NCI-H82 (cell line): ENCODE results near the gene THAP7.

Source experiments
- DNase-seq: peaks from one replicate; lab custom pipeline; 2025; lab: John Stamatoyannopoulos, UW

The THAP7 gene

DNA sequence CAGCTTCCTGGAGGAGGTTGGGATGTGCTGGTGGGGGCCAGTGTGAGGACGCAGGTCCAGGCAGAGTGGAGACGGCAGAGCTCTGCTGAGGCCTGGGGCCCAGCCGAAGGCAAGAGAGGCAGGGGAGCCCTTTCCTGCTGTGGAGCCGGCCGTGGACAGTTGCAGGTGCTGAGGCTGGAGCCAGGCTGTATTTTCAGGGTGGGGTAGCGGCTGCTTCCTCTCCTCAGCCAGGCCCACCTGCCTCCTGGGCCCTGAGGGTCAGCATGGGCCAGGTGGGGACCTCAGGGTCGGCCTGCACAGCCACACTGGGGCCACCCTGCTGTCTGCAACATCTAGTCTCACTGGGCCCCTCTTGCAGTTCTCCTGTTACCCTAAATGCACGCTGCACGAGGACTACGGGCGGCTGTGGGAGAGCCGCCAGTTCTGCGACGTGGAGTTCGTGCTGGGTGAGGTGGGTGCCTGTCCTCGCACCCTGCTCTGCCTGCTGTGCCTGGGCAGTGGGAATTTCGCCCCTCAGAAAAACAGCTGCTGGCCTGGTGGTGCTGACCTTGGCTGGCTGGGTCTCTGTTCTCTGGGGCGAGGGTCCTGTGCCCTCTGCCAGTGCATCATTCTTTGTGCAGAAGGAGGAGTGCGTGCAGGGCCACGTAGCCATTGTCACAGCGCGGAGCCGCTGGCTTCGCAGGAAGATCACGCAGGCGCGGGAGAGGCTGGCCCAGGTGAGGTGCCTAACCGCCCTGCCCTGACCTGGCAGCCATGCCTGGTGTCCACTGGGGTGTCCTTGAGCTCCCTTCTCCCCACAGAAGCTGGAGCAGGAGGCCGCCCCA, 8.4 kb downstream of the THAP7 start:
- no peak for DNase-seq

DNA sequence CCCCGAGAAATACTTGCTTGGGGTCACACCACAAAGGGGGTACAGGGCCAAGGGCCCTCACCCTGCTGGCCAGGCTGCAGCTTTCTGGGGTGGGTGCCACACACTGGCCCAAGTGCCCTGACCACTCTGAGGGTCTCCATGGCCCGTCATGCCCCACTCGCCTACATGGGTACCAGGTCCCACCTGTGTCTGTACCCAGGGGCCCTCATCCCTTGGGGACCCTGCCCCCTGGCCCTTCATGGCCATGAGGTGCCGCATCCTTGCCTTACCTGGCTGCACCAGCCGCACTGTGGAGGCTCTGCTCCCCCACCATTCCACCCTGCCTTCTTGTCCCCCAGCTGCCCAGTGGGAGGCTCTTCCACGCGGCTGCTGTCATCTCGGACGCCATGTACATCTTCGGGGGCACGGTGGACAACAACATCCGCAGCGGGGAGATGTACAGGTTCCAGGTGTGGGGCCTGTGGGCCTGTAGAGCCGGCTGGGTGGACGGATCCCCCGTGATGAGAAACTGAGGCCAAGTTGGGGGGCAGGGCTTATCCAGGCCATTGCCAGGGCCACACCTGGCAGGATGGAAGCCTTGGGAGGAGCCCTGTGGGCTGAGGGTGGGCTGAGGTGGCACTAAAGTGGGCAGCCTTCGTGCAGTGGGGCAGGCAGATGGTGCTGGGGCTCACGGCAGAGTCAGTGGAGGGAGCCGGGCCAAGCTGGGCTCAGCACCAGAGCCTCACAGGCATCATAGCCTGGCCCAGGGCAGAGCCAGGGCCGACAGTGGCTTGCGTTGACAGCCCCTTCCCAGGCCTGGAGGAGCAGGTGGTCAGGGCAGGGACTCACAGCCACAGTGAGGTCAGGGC, 9.2 kb downstream of the THAP7 start:
- no peak for DNase-seq

DNA sequence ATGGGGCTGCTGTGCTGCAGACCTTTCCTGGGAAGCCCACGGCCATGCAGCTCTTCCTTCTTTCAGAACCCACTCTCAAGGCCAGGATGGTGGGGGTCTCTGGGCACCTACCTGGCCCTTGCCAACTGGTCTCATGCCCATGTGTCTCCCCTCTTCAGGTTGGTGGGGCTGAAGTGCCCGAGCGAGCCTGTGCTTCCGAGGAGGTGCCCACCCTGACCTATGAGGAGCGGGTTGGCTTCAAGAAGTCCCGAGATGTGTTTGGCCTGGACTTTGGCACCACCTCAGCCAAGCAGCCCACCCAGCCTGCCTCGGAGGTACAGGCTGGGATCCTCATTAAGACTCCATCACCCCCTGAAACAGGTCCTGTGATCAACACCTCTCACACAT, 9.9 kb downstream of the THAP7 start:
- DNase-seq = no peak

DNA sequence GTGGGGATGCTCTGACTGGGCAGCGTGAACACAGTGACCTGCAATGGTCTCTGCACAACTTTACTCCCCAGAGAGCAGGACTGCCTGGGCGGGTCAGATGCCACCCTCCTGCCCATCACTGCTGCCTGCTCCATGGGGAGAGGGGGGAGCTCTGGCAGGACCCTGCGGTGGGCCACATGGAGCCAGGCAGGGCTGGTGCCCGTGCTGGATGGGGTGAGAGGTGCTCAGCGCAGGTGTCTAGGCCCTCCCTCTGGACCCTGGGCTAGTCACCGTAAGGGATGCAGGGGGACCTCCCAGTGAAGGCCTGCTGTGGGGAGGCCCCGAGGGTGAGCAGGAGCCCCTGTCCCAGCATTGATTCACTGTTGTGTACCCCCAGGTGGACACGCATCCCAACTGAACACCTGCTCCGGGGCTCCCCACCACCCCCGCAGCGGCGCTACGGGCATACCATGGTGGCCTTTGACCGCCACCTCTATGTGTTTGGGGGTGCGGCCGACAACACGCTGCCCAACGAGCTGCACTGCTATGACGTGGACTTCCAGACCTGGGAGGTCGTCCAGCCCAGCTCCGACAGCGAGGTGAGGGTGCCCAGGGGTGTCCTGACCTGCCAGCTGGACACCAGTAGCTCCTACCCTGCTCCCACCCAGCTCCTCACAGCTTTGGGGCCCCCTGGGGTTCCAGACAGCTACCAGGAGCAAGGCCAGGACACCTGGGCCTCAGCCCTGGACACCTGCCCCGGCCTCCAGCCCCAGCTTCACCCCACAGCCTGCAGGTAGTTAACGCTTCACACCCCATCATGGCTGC, 10.5 kb downstream of the THAP7 start:
- no peak for DNase-seq

DNA sequence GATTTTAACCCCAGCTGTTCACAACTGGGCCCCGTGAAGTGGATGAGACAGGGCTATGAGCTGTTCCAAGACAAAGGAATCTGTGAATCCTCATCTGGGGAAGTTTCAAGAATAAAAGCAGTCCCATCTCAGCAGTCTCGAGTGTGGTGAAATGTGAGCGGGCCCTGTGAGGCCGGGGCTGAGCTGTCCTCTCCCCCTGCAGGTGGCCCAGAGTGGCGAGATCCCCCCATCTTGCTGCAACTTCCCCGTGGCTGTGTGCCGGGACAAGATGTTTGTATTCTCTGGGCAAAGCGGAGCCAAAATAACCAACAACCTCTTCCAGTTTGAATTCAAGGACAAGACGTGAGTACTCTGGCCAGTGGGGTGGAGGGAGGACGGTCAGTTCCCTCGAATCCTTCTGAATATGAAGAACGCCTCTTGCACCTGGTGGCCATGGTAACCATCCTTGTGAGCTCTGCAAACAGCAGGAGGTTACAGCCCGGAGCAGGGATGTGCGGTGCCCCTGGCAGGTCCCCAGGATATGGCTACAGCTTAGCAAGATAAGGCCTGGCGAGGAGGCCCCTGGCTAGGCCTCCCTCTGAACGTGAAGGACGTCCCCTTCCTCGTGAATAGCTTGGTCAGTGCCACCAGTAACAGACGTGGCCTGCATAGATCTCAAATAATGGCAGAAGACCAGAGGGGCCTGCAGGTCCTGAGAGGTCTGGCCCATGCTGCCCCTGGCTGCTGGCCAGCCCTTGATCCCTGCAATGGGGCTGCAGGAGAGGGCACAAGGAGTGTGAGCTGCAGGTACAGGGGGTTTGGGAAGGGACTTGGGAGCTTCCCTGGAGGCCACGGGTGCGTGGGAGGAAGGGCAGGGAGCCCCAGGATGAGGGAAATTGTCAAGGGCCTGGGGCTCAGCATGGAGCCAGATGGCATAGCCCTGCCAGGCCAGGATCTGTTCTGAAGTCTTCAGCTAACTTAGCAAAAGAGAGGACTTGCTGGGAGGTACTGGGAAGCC, 11.4 kb downstream of the THAP7 start:
- no peak for DNase-seq

DNA sequence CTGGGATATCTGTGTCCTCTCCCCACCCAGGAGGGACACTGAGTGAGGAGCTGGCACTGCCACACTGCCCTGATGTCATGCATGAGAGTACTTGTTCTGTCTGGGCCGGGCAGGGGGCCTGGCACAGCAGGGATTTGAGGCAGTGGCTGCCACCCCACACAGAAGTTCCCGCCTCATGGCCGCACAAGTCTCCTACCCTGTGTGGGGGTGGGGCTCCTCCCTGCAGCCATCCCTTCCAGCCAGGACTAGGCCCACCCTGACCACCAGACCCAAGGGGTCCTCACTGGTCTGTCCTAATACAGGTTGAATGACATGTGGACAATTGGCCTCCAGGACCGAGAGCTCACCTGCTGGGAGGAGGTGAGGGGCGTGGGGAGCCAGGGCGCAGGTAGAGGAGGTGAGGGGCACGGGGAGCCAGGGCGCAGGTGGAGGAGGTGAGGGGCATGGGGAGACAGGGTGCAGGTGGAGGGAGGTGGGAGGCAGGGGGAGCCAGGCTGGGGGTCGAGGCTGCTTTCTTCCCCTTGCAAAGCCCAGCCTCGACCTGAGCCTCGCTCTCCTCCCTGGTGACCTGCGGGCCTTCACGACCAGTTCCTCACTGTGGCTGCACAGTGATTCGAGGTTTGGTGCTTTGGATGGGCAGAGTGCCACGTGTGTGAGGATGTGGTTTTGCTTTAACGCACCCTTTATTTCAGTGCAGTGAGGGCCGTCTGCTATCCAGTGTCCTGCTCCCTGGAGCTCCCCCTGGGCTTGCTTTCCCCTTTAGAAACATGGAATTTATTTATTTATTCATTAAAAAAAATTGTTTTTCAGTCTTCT, 12.4 kb downstream of the THAP7 start:
- DNase-seq = no peak

DNA sequence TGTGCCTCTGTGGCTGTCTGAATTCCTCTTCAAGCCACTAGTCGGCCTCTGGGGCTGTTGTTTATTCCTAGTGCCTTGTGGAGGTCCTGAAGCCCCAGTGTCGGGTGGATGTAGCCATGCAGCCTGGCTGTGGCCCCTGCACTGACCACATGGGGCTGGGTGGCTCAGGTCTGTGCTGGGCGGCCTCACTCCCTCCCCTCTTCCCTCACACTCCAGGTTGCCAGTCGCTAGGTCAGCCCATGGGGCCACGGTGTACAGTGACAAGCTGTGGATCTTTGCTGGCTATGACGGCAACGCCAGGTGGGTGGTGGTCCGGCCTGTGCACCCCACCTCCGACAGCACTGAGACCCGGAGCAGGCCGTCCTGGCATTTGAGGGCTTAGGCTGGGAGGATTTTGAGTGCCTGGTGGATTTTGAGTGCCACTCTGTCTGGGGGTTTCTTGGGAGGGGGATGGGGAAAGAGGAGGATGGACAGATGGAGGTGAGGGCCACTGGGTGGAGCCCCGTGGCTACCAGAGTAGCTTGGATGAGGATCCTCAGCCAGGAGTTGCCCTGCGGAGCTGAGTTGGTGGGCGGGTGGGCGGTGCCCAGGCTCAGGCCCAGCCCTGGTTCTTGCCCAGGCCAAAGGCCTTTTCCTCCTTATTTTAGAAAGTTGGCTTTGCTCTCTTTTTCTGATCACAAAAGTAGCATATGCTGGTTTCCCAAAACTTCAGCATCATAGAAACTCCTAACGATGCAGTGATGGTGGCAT, 13.2 kb downstream of the THAP7 start:
- DNase-seq = no peak

DNA sequence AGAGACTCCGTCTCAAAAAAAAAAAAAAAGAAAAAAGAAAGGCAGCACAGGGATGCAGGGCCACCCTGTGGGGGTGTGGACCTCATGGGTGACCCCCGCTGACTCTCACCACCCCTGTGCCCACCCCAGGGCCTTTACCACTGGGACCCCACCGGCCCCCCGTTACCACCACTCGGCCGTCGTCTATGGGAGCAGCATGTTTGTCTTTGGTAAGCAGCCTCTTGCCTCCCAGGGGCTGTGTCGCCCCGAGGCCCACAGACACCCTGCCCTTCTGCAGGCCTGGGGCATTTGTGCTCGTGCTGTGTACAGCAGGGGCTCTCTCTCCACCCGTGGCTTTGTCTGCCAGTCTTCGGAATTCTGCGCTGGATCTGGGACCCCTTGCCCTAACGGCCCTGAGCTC, 14.5 kb downstream of the THAP7 start:
- no peak for DNase-seq

DNA sequence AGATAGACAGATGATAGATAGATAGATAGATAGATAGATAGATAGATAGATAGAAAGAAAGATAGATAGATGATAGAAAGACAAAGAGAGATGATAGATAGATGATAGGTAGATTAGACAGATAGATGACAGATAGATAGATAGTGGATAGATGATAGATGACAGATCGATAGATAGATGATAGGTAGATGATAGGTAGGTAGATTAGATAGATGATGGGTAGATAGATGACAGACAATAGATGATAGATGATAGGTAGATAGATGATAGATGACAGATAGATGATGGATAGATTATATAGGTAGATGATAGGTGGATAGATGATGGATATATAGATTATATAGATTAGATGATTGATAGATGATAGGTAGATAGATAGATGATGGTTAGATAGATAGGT, 15.6 kb downstream of the THAP7 start:
- DNase-seq = no peak

DNA sequence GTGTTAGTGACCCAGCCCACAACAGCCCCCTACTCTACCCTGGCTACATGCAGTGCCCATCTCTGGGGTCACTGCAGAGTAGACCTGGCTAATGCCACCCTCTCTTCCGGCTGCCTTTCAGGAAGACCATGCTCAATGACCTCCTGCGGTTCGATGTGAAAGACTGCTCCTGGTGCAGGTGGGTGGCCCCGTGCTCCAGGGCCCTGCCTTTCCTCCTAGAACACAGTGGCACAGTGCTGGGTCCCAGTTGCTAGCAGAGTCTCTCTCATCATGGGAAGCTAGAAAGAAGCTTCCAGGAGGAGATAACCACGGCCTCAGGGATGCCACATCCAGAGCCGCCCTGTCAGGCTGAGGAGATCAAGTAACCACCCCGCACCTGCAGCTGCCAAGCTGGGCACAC, 16.2 kb downstream of the THAP7 start:
- DNase-seq = no peak

DNA sequence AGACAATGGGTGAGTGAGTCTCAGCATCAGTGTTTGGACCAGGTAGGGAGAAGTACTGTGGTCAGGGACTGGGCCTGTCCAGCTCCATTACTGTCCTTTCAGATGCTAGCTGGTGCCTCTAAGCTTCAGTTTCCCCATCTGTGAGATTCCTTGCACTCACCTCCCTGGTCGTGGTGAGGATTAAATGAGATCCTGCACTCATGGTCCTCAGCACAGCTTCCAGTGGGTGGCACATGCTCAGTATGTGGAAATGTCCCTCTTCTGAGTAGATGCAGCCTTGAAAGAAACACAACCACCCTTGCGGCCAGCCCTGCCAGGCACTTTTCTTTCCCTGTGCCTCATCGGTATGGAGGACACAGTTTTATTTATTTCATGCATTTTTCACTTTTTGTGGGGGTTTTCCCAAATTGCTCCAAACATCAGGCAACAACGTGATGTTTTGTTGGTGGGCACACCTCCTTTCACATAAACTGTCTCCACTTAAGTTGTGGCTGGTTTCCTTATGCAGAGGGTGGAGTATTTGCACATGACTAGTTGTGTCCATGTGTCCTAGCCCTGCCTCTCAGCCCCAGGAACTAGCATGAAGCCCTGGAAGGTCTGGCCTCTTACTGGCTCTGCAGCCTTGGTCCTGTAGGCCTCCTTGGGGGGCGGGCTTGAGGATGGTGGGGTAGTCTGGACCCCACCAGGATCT, 18.7 kb downstream of the THAP7 start:
- no peak for DNase-seq

DNA sequence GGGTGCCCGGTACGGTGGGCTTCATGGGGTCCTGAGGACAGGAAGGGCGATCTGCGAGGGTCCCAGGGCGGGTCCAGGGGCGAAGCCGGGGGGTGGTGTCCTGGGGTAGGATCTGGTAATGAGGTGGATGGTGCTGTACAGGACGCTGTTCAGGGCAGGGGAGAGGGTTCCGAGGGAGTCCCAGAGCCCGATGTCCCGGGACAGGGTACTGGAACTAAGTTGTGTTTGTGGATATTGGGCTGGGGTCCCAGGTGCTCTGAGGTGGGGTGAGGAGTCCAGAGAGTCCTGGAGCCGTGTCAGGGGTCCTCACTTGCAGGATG, 19.4 kb downstream of the THAP7 start:
- DNase-seq = no peak

DNA sequence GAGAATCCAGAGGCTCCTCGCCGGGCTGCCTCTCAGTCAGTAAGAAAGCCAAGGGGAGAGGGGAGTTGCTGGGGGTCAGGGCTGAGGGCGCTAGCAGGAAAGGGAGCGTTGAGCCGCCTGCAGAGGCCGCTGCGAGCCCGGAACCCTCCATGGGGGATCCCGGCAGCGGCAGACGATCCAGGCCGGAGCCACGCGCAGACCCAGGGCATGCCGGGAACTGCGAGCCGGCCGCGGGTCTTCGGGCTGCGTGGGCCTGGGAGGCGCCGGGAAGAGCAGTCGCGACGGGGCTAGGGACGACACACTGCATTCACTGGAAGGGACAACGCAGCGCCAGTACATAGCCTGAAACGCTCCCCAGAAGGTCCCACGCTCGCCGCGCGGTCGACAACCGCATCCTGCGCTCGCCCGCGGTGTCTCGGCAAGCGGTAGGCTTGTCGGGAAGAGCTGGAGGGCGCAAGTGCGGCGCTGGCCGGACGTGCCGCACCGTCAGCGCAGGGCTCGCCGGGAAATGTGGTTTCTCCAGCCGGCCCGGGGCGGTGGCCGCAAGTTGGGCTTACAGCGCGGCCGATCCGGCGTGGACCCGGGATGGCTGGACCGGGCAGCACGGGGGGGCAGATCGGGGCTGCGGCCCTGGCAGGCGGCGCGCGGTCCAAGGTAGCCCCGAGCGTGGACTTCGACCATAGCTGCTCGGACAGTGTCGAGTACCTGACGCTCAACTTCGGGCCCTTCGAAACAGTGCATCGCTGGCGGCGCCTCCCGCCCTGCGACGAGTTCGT, 19.9 kb downstream of the THAP7 start, which contains the start of gene LZTR1:
Gene LZTR1, plus strand, starts transcription at position 511 of the 776 bp plus-strand sequence. Its CDS starts 75 bp downstream, at position 586.
- peak; percentile 81 for DNase-seq

DNA sequence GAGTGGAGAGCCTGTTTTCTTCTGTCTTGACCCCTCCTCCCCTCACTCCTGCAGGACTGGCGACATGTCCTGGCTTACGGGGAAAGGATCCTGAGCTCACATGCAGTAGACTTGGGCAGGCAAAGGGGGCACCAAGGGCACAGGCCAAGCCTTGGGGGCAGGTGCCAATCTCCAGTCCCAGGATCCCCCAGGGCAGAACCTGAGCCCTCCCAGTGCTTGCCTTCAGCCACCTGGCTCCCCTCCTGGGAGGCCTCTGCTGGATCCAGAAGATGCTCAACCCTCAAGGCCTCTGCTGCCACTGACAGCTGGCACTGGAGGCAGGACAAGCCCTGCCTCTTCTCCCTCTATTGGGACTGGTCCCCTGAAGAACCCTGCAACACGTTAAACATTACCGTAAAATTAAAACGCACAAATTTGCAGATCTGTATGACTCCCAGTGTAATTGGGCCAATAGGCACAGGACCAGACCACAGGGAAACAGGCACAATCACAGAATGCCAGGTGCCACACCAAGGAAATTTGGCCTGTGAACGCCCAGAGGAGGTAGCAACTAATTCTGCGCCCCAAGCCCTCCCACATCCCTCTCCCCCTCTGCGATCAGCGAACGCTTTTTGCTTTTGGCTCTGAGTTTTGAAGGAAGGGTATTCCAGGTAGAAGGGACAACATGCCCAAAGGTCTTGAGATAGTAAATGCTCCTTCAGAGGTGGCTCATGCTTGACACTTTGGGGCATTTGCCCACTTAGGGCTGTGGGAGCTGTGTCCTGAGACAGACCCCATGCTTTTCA, 20.8 kb downstream of the THAP7 start:
- DNase-seq = no peak

DNA sequence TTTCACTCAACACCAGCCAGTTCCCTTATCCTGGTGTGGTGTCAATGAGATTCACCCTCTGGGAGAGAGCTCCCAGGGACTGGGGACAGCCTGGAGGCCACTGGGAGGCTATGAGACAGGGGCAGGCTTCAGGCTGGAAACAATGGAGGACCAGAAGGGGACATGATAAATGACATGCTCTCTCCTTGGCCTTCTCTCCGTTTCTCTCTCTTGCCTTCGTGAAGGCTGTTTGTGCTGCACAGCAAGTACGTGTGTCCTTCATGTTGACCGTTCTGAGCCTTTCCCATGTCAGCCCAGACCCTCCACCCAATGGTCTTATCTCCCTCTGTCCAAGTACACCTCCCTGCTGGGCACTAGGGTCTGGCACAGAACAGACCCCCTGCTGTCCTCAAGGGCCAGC, 21.4 kb downstream of the THAP7 start:
- DNase-seq = no peak

DNA sequence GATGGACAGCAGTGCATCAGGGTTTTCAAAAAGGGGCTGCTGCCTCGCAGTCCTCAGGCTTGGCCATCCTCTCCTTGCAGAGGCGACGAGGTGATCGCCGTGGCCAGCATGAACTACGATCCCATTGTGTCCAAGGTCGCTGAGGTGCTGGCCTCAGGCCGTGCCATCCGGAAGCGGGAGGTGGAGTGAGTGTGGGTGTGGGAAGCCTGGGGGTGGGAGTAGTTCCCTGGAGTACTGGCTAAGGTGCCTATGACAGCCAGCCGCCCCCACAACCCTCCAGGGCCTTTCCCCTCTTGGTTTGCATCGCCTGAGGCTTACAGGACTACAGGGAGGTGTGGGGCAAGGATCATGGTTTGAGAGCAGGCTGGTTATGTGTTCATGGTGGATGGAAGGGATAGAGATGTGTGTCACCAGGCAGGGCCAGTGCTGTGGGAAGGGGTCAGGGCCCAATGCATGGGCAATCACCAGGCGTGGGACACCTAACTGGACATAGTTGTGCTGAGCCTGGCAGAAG, 21.9 kb downstream of the THAP7 start:
- no peak for DNase-seq

DNA sequence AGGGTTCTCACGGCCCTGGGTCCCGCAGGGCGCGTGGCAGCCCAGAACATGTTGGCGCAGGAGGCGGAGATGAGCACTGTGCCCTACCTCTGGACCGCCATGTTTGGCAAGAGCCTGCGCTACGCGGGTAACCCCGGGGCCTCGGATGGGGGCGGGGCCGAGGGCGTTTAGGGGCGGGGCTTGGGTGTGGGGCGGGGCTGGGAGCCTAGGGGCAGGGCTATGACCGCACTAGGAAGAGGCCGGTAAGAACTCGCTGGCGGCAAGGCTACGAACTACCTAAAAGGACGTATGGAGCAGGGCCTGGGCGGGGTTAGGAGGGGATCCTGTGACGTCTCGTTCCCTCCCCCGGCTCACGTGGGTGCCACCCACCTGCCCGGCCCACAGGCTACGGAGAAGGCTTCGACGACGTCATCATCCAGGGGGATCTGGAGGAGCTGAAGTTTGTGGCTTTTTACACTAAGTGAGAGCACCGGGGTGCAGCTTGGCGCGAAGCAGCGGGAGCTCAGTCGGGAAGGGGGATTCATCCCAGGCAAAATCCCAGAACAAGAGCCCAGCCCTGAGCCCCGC, 22.6 kb downstream of the THAP7 start:
- DNase-seq = peak; percentile 47
